ENCODE results near the gene PTGIS.

The PTGIS gene

GRCh38 chr20:49560186-49560585 is 7.8 kb downstream of the PTGIS start:
- DNase-seq (ENCODE audit: low read depth in 3 of 3) = no peak

GRCh38 chr20:49559411-49560081 is 8.4 kb downstream of the PTGIS start:
- no peak for DNase-seq (ENCODE audit: low read depth in 3 of 3)

GRCh38 chr20:49558826-49559225 is 9.1 kb downstream of the PTGIS start:
- no peak for DNase-seq (ENCODE audit: low read depth in 3 of 3)

GRCh38 chr20:49557449-49557848 is 10.5 kb downstream of the PTGIS start:
- no peak for DNase-seq (ENCODE audit: low read depth in 3 of 3)

GRCh38 chr20:49556621-49557020 is 11.3 kb downstream of the PTGIS start:
- no peak for DNase-seq (ENCODE audit: low read depth in 3 of 3)

- DNase-seq (ENCODE audit: low read depth in 3 of 3) = no peak
Measured at GRCh38 chr20:49549801-49550551, 18.0 kb downstream of the PTGIS start.

GRCh38 chr20:49548371-49548947 is 19.5 kb downstream of the PTGIS start:
- DNase-seq (ENCODE audit: low read depth in 3 of 3) = no peak

GRCh38 chr20:49545572-49545971 is 22.4 kb downstream of the PTGIS start:
- no peak for DNase-seq (ENCODE audit: low read depth in 3 of 3)

- no peak for DNase-seq (ENCODE audit: low read depth in 3 of 3)
Measured at GRCh38 chr20:49544535-49544934, 23.4 kb downstream of the PTGIS start.

GRCh38 chr20:49543858-49544437 is 24.0 kb downstream of the PTGIS start:
- no peak for DNase-seq (ENCODE audit: low read depth in 3 of 3)

- DNase-seq (ENCODE audit: low read depth in 3 of 3) = no peak
Measured at GRCh38 chr20:49543071-49543857, 24.7 kb downstream of the PTGIS start.

GRCh38 chr20:49542514-49542991 is 25.4 kb downstream of the PTGIS start:
- DNase-seq (ENCODE audit: low read depth in 3 of 3) = no peak

- peak; percentile 42 to 59 (median 53) for DNase-seq (ENCODE audit: low read depth in 3 of 3)
Measured at GRCh38 chr20:49541733-49542513, 26.0 kb downstream of the PTGIS start.

- DNase-seq (ENCODE audit: low read depth in 3 of 3) = no peak
Measured at GRCh38 chr20:49540687-49541435, 27.1 kb downstream of the PTGIS start.

GRCh38 chr20:49540232-49540620 is 27.7 kb downstream of the PTGIS start:
- DNase-seq (ENCODE audit: low read depth in 3 of 3) = no peak

- DNase-seq (ENCODE audit: low read depth in 3 of 3) = no peak
Measured at GRCh38 chr20:49539481-49540231, 28.3 kb downstream of the PTGIS start.

GRCh38 chr20:49538950-49539349 is 29.0 kb downstream of the PTGIS start:
- no peak for DNase-seq (ENCODE audit: low read depth in 3 of 3)

GRCh38 chr20:49534255-49534712 is 33.7 kb downstream of the PTGIS start:
- DNase-seq (ENCODE audit: low read depth in 3 of 3) = peak; percentile 38 to 48 (median 46)

GRCh38 chr20:49532285-49532946 is 35.5 kb downstream of the PTGIS start:
- DNase-seq (ENCODE audit: low read depth in 3 of 3) = no peak

Measured in stimulated activated CD4-positive, alpha-beta T cell treated with anti-CD3 and anti-CD28 coated beads, TNF-alpha, amount 100 ng/mL, for 48 hours (primary cell).